Left lung (tissue), 10 donors: Measurements from ENCODE around the gene ZNF366. TPM values are rescaled to one million over a fixed set of nuclear protein-coding genes. Genes with fewer than 3 reads are reported as not detected.

ENCODE experiments used
- ATAC-seq: fragments of 200-7000 bp; cut with Tn5 transposase; one replicate; pipeline ENCODE4 v1.9.1; 2020; ENCODE audit warnings: moderate library complexity
- DNase-seq, 4 donors: peaks; one replicate each; pipeline ENCODE4 v3.0.0-alpha.2; 2013 to 2020
- H3K27ac ChIP-seq, 2 donors: fragments of 200-600 bp; sonication (generic) in 1 of 2; one replicate each; pipeline versions ENCODE4 v1.5.0 to v1.8.0; 2020 to 2021
- H3K27me3 ChIP-seq, 2 donors: fragments of 200-600 bp; sonication (generic) in 1 of 2; one replicate each; pipeline versions ENCODE4 v1.5.0 to v1.8.0; 2020 to 2021
- H3K36me3 ChIP-seq, 2 donors: fragments of 200-600 bp; sonication (generic) in 1 of 2; one replicate each; pipeline versions ENCODE4 v1.5.0 to v1.8.0; 2020 to 2021
- H3K4me1 ChIP-seq, 2 donors: fragments of 200-600 bp; one replicate each; pipeline ENCODE4 v1.8.0; 2021
- H3K4me3 ChIP-seq, 2 donors: fragments of 200-600 bp; sonication (generic) in 1 of 2; one replicate each; pipeline versions ENCODE4 v1.5.0 to v1.8.0; 2020 to 2021; ENCODE audit warnings: mild to moderate bottlenecking in 1 of 2
- H3K9me3 ChIP-seq, 2 donors: fragments of 200-600 bp; sonication (generic) in 1 of 2; one replicate each; pipeline versions ENCODE4 v1.5.0 to v1.8.0; 2020 to 2021
- CTCF ChIP-seq, 2 donors: fragments of 200-600 bp; sonication (generic) in 1 of 2; IDR thresholded peaks; one replicate each; pipeline versions ENCODE4 v1.5.0 to v1.8.0; 2021; ENCODE audit warnings: antibody characterized with exemption in 2 of 2
- intact Hi-C, 2 donors: fragments of 100-400 bp; cut with DNase I; formaldehyde crosslinking; loops; one replicate each; pipeline versions ENCODE4 v1.11.2 to v1.14.2; 2022
- polyA plus RNA-seq, 6 donors: library from polyadenylated mRNA; unstranded; fragments of 120-200 nt; gene quantifications; one replicate each; pipeline ENCODE4 v1.2.1, GENCODE V29; 2013; ENCODE audit not compliant: insufficient read length in 6 of 6
- total RNA-seq, 2 donors: library from RNA; stranded (reverse); fragmentation: NEBNext Ultra II Directional; extraction: Animal tissue kit (Norgen Biotek cat#: 25700); gene quantifications; one replicate each; pipeline ENCODE4 v1.2.1, GENCODE V29; 2021
- donor health status: DM: no; HTN: yes; CAD: no.
- donor health status: DM: no; HTN: no; CAD: no.

ZNF366 gene
- total and polyA plus RNA-seq, 8 donors, result 3.2 to 5.6 (median 4.0) TPM

GRCh38 chr5:72459913-72460312 is 47.3 kb downstream of the ZNF366 start:
- no peak overlapping the region for H3K4me3 ChIP-seq
- TF ChIP-seq CTCF (IDR thresholded peaks at IDR 0.05), result no peak
- ATAC-seq (no peak), DNase-seq (peak in 1 of 4 donors; percentile 71)
- H3K9me3 ChIP-seq, result no peaks in the 10 kb centered on the region
- peaks cover 0 to 10% of the 10 kb centered on the region in 2 donors for H3K4me1 ChIP-seq
- H3K27me3 ChIP-seq, result no peaks in the 10 kb centered on the region
- intact Hi-C loops, result no loop called here
- no peak overlapping the region for H3K27ac ChIP-seq
- peaks cover 0 to 21% of the 10 kb centered on the region in 2 donors for H3K36me3 ChIP-seq

- ATAC-seq, result peak; percentile 73
- no peaks in the 10 kb centered on the region for H3K27me3 ChIP-seq
- no peaks in the 10 kb centered on the region for H3K9me3 ChIP-seq
- H3K4me1 ChIP-seq, result peaks cover 0 to 8% of the 10 kb centered on the region in 2 donors
- H3K36me3 ChIP-seq, result peaks cover 0 to 21% of the 10 kb centered on the region in 2 donors
- intact Hi-C loops, result no loop called here
- H3K27ac ChIP-seq, result no peak overlapping the region
- no peak for TF ChIP-seq CTCF (IDR thresholded peaks at IDR 0.05)
- DNase-seq, result peak in 2 of 4 donors; percentile 43 to 63
- H3K4me3 ChIP-seq, result no peak overlapping the region
These were observed 48.0 kb downstream of the ZNF366 start for GRCh38 chr5:72459089-72459661.

GRCh38 chr5:72458407-72458806 is 48.8 kb downstream of the ZNF366 start:
- intact Hi-C loops, result no loop called here
- Histone ChIP-seq H3K9me3 (no peaks in the 10 kb centered on the region), H3K36me3 (peaks cover 0 to 21% of the 10 kb centered on the region in 2 donors), H3K27me3 (no peaks in the 10 kb centered on the region), H3K4me1 (peaks cover 2 to 5% of the 10 kb centered on the region in 2 donors), H3K27ac (no peak overlapping the region), H3K4me3 (no peak overlapping the region)
- TF ChIP-seq CTCF (IDR thresholded peaks at IDR 0.05), result no peak
- ATAC-seq (no peak), DNase-seq (no peak)

- peaks cover 0 to 21% of the 10 kb centered on the region in 2 donors for H3K36me3 ChIP-seq
- H3K27me3 ChIP-seq, result no peaks in the 10 kb centered on the region
- no peak for TF ChIP-seq CTCF (IDR thresholded peaks at IDR 0.05)
- H3K27ac ChIP-seq, result no peak overlapping the region
- no peaks in the 10 kb centered on the region for H3K9me3 ChIP-seq
- no peak overlapping the region for H3K4me3 ChIP-seq
- intact Hi-C loops, result no loop called here
- no peak for DNase-seq
- ATAC-seq, result no peak
- H3K4me1 ChIP-seq, result peaks cover 8 to 9% of the 10 kb centered on the region in 2 donors
These were observed 49.7 kb downstream of the ZNF366 start for GRCh38 chr5:72457491-72457890.

- no peak for TF ChIP-seq CTCF (IDR thresholded peaks at IDR 0.05)
- no peaks in the 10 kb centered on the region for H3K9me3 ChIP-seq
- ATAC-seq, result no peak
- intact Hi-C loops, result no loop called here
- peaks cover 0 to 21% of the 10 kb centered on the region in 2 donors for H3K36me3 ChIP-seq
- DNase-seq, result no peak
- no peaks in the 10 kb centered on the region for H3K27me3 ChIP-seq
- no peak overlapping the region for H3K27ac ChIP-seq
- H3K4me1 ChIP-seq, result peaks cover 17 to 18% of the 10 kb centered on the region in 2 donors
- no peak overlapping the region for H3K4me3 ChIP-seq
These were observed 50.7 kb downstream of the ZNF366 start for GRCh38 chr5:72456391-72457074.
